IMR-90 (cell line): ENCODE results near the gene SPI1. TPM values are rescaled to one million over a fixed set of nuclear protein-coding genes. Genes with fewer than 3 reads are reported as not detected.

ENCODE experiments used
- ATAC-seq: fragments of 200-7000 bp; cut with Tn5 transposase; 2 replicates; pipeline ENCODE4 v1.9.1; 2020; ENCODE audit warnings: low read depth, mild to moderate bottlenecking, moderate library complexity
- BruUV-seq: library from RNA; stranded (reverse); fragments of 400-500 nt; replicated peaks from 2 replicates; lab custom pipeline; 2021; lab: Mats Ljungman, UMichigan
- CTCF ChIA-PET: fragments of 300-600 bp; formaldehyde crosslinking; extraction: SDS; loops from one replicate; lab custom pipeline; 2021; ENCODE audit warnings: antibody characterized with exemption; lab: Yijun Ruan, JAX
- POLR2A ChIA-PET: fragments of 300-600 bp; sonication (Branson Sonifier 250); formaldehyde crosslinking; loops from one replicate; lab custom pipeline; 2022; ENCODE audit warnings: antibody characterized with exemption; ENCODE audit not compliant: unreplicated experiment; lab: Charles Lee
- DNase-seq: peaks from one replicate; pipeline ENCODE4 v3.0.0; 2013
- H2AFZ ChIP-seq: replicated peaks from 2 replicates; pipeline ENCODE3; 2013; ENCODE audit warnings: low read length, mild to moderate bottlenecking; ENCODE audit not compliant: poor library complexity
- H2AK5ac ChIP-seq: 2 replicates; pipeline ENCODE4 v1.6.1; 2013; ENCODE audit warnings: low read depth, low read length, inconsistent platforms
- H2AK9ac ChIP-seq: replicated peaks from 2 replicates; pipeline ENCODE3; 2013; ENCODE audit warnings: mild to moderate bottlenecking, low read depth, low read length, moderate library complexity; ENCODE audit not compliant: poor library complexity
- H2BK120ac ChIP-seq: 2 replicates; pipeline ENCODE4 v1.6.1; 2013; ENCODE audit warnings: low read depth, low read length, inconsistent platforms
- H2BK15ac ChIP-seq: 3 replicates; pipeline ENCODE4 v1.6.1; 2013; ENCODE audit warnings: low read depth, low read length, inconsistent platforms
- H2BK20ac ChIP-seq: 2 replicates; pipeline ENCODE4 v1.6.1; 2013; ENCODE audit warnings: low read depth, mild to moderate bottlenecking, inconsistent platforms, low read length, moderate library complexity
- H2BK5ac ChIP-seq: 2 replicates; pipeline ENCODE4 v1.6.1; 2013; ENCODE audit warnings: mild to moderate bottlenecking, low read depth, low read length, inconsistent platforms; ENCODE audit not compliant: poor library complexity, severe bottlenecking
- H3K14ac ChIP-seq: replicated peaks from 2 replicates; pipeline ENCODE4 v1.6.1; 2013; ENCODE audit warnings: low read depth, low read length, inconsistent platforms
- H3K18ac ChIP-seq: 2 replicates; pipeline ENCODE4 v1.6.1; 2013; ENCODE audit warnings: low read depth, low read length, control low read depth
- H3K23ac ChIP-seq: 2 replicates; pipeline ENCODE4 v1.6.1; 2013; ENCODE audit warnings: low read depth, low read length, inconsistent platforms
- H3K27ac ChIP-seq: 2 replicates; pipeline ENCODE4 v1.5.1; 2013; ENCODE audit warnings: mild to moderate bottlenecking, control low read depth, low read length; ENCODE audit not compliant: insufficient read depth
- H3K27me3 ChIP-seq: 2 replicates; pipeline ENCODE4 v1.6.1; 2013; ENCODE audit warnings: low read length; ENCODE audit not compliant: control insufficient read depth, insufficient read depth
- H3K36me3 ChIP-seq: 2 replicates; pipeline ENCODE4 v1.6.1; 2013; ENCODE audit warnings: low read length, mixed read lengths; ENCODE audit not compliant: control insufficient read depth, insufficient read depth
- H3K4ac ChIP-seq: 2 replicates; pipeline ENCODE4 v1.6.1; 2013; ENCODE audit warnings: low read depth, low read length, inconsistent platforms
- H3K4me1 ChIP-seq: 2 replicates; pipeline ENCODE4 v1.6.1; 2013; ENCODE audit warnings: low read length, mixed read lengths; ENCODE audit not compliant: control insufficient read depth, insufficient read depth
- H3K4me2 ChIP-seq: 2 replicates; pipeline ENCODE4 v1.6.1; 2013; ENCODE audit warnings: low read depth, mild to moderate bottlenecking, control low read depth, low read length, moderate library complexity
- H3K4me3 ChIP-seq: 2 replicates; pipeline ENCODE4 v1.5.1; 2013; ENCODE audit warnings: low read depth, mild to moderate bottlenecking, control low read depth, low read length, moderate library complexity; ENCODE audit not compliant: insufficient read depth
- H3K56ac ChIP-seq: 2 replicates; pipeline ENCODE4 v1.6.1; 2013; ENCODE audit warnings: low read length, inconsistent platforms; ENCODE audit not compliant: insufficient read depth; ENCODE audit errors: extremely low read depth
- H3K79me1 ChIP-seq, 2 experiments: 2 replicates each; pipeline ENCODE4 v1.6.1; 2013; ENCODE audit warnings: low read length in 2 of 2, inconsistent platforms in 1 of 2, low read depth in 1 of 2
- H3K9ac ChIP-seq: 2 replicates; pipeline ENCODE4 v1.6.1; 2013; ENCODE audit warnings: low read depth, low read length, control low read depth
- H3K9me1 ChIP-seq: 2 replicates; pipeline ENCODE4 v1.6.1; 2013; ENCODE audit warnings: low read length, inconsistent platforms; ENCODE audit not compliant: insufficient read depth
- H3K9me3 ChIP-seq: 2 replicates; pipeline ENCODE4 v1.6.1; 2013; ENCODE audit warnings: low read length; ENCODE audit not compliant: control insufficient read depth, insufficient read depth
- H4K20me1 ChIP-seq: 2 replicates; pipeline ENCODE4 v1.6.1; 2013; ENCODE audit warnings: low read length, inconsistent platforms; ENCODE audit not compliant: insufficient read depth
- H4K5ac ChIP-seq: 2 replicates; pipeline ENCODE4 v1.6.1; 2013; ENCODE audit warnings: mild to moderate bottlenecking, low read depth, low read length, control low read depth
- H4K8ac ChIP-seq, 2 experiments: 2 replicates each; pipeline ENCODE4 v1.6.1; 2013; ENCODE audit warnings: low read depth in 2 of 2, low read length in 2 of 2, control low read depth in 1 of 2, inconsistent platforms in 1 of 2
- H4K91ac ChIP-seq: 2 replicates; pipeline ENCODE4 v1.6.1; 2013; ENCODE audit warnings: low read depth, low read length, inconsistent platforms; ENCODE audit not compliant: insufficient read depth
- BHLHE40 ChIP-seq: fragments of 150-350 bp; IDR thresholded peaks from 2 replicates; pipeline ENCODE4 v1.6.1; 2016; ENCODE audit warnings: mild to moderate bottlenecking, low read depth, low read length
- CHD1 ChIP-seq: IDR thresholded peaks from 2 replicates; pipeline ENCODE4 v1.6.1; 2012; ENCODE audit warnings: low read depth, low read length, improper control_type of control experiment
- MAFK ChIP-seq: IDR thresholded peaks from 2 replicates; pipeline ENCODE4 v1.6.1; 2012; ENCODE audit warnings: low read depth, low read length, improper control_type of control experiment
- MXI1 ChIP-seq: IDR thresholded peaks from 2 replicates; pipeline ENCODE4 v1.6.1; 2012; ENCODE audit warnings: low read depth, mild to moderate bottlenecking, low read length, moderate library complexity, borderline replicate concordance
- NFE2L2 ChIP-seq: fragments of 150-350 bp; IDR thresholded peaks from 2 replicates; pipeline ENCODE4 v1.6.1; 2016; ENCODE audit warnings: low read depth, mild to moderate bottlenecking, low read length
- RCOR1 ChIP-seq: IDR thresholded peaks from 2 replicates; pipeline ENCODE4 v1.6.1; 2012; ENCODE audit warnings: mild to moderate bottlenecking, low read length, improper control_type of control experiment; ENCODE audit not compliant: insufficient replicate concordance
- USF2 ChIP-seq: fragments of 150-350 bp; IDR thresholded peaks from 2 replicates; pipeline ENCODE4 v1.6.1; 2017; ENCODE audit warnings: mild to moderate bottlenecking, antibody characterized with exemption, low read length, low read depth
- WGBS, 2 experiments: methylation state at CpG; one replicate each; pipeline versions ENCODE4 v1.1.5 to v1.1.7; 2013; ENCODE audit warnings: missing lambda C conversion rate in 2 of 2; ENCODE audit not compliant: insufficient read length in 1 of 2; ENCODE audit errors: extremely low coverage in 2 of 2; 5-methylcytosine and 5-hydroxymethylcytosine counted together
- dilution Hi-C: fragments of 300-500 bp; cut with HindIII; formaldehyde crosslinking; loops from one replicate; pipeline ENCODE4 v1.14.3; 2018; ENCODE audit warnings: low sequenced_read_pairs; ENCODE audit not compliant: unreplicated experiment
- in situ Hi-C: fragments of 300-500 bp; cut with MboI; formaldehyde crosslinking; loops from 3 replicates; pipeline ENCODE4 v1.14.3; 2019; ENCODE audit warnings: low sequenced_read_pairs, inconsistent platforms, mixed read lengths
- intact Hi-C: fragments of 100-400 bp; cut with micrococcal nuclease; formaldehyde crosslinking; loops from 2 replicates; pipeline ENCODE4 v1.10.0; 2022
- polyA plus RNA-seq, 3 experiments: library from polyadenylated mRNA; depleted of rRNA; stranded (reverse); fragments of >200 nt; gene quantifications; 2 replicates each; pipeline ENCODE4 v1.2.3, GENCODE V29; 2012; ENCODE audit warnings: low replicate concordance in 1 of 3
- total RNA-seq: library from RNA; depleted of rRNA; stranded (reverse); fragments of >200 nt; gene quantifications from 2 replicates; pipeline ENCODE4 v1.2.3, GENCODE V29; 2012

SPI1 gene
- total and polyA plus RNA-seq, 2 of the 4 experiments (the other 2 are of a cell fraction): not detected

GRCh38 chr11:47327949-47328348 lies 50.4 kb downstream of the SPI1 start:
- H4K8ac ChIP-seq: no peak overlapping the region
- no peak overlapping the region for H2AFZ ChIP-seq
- ATAC-seq: no peak
- H3K79me1 ChIP-seq: no peaks in the 10 kb centered on the region
- no peak overlapping the region for H4K91ac ChIP-seq
- no peak overlapping the region for H2BK15ac ChIP-seq
- H3K56ac ChIP-seq: no peak overlapping the region
- no CpG with 5 or more reads among the region's 5 CpGs for WGBS, 2 experiments
- intact Hi-C loops: no loop called here
- no peak for DNase-seq
- no peak overlapping the region for H2BK5ac ChIP-seq
- no peak overlapping the region for H3K4ac ChIP-seq
- H2AK5ac ChIP-seq: no peak overlapping the region
- in situ Hi-C loops: no loop called here
- no peak overlapping the region for H2BK120ac ChIP-seq
- H2AK9ac ChIP-seq: no peak overlapping the region
- 0 out of 2 replicates have a peak, but pooled peaks cover 3% of the 10 kb centered on the region for H3K9me1 ChIP-seq
- H3K18ac ChIP-seq: no peak overlapping the region
- POLR2A ChIA-PET: no interaction called here
- H4K5ac ChIP-seq: no peak overlapping the region
- H2BK20ac ChIP-seq: no peak overlapping the region
- H3K36me3 ChIP-seq: peaks cover 48% of the 10 kb centered on the region
- H3K23ac ChIP-seq: no peak overlapping the region
- no TSS peak for BruUV-seq
- H3K14ac ChIP-seq: no peak overlapping the region
- no peak for TF ChIP-seq CHD1
- no peak for TF ChIP-seq USF2
- TF ChIP-seq NFE2L2: no peak
- no peak for TF ChIP-seq RCOR1
- no peak for TF ChIP-seq BHLHE40
- TF ChIP-seq MAFK: no peak
- TF ChIP-seq MXI1: no peak
- 0 out of 2 replicates have a peak, but pooled peaks cover 2% of the 10 kb centered on the region for H3K4me1 ChIP-seq
- CTCF ChIA-PET: interaction anchor here (0.5 kb wide), 1 partner anchor 91 kb away, joined by 5 read pairs; no protein-coding TSS in a partner anchor
- no peak overlapping the region for H3K9ac ChIP-seq
- H3K27ac ChIP-seq: no peak overlapping the region
- H3K9me3 ChIP-seq: no peaks in the 10 kb centered on the region
- H3K4me2 ChIP-seq: no peak overlapping the region
- H3K4me3 ChIP-seq: no peak overlapping the region
- no peaks in the 10 kb centered on the region for H3K27me3 ChIP-seq
- no peaks in the 10 kb centered on the region for H4K20me1 ChIP-seq
- dilution Hi-C loops: no loop called here
